ENCODE measurements around the gene DSCAM.

DSCAM gene

GRCh38 chr21:40395732-40396131, 451.2 kb downstream of the DSCAM start:
- no peaks in the 10 kb centered on the region for H4K20me1 ChIP-seq
- H3K4me1 ChIP-seq, result no peaks in the 10 kb centered on the region
- no peak overlapping the region for H3K9ac ChIP-seq
- no peaks in the 10 kb centered on the region for H3K9me3 ChIP-seq
- H3K4me2 ChIP-seq, result no peak overlapping the region
- no peaks in the 10 kb centered on the region for H3K27me3 ChIP-seq
- H3K4me3 ChIP-seq, result no peak overlapping the region
- no peak for TF ChIP-seq Cebpa-rat (IDR thresholded peaks at IDR 0.05)
- H3K27ac ChIP-seq, result no peak overlapping the region
- no peaks in the 10 kb centered on the region for H3K36me3 ChIP-seq

DNA sequence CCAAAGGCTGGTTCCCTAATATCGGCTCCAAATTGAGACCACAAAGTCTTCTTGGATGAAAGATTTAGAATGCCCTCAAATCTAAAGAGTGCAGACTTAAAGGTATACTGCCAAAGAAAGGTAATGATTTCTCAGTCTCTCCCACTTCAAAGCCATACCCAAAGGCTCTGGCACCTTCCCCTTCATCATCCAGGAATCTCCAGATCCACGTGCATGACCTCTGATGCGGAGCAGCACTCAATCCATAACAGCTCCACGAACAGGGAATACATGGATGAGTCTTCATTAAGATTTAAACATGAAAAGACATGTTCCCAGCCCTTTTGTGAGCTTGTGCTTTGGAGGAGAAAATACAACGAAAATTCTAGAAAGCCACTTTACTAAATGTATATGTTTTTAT, 453.9 kb downstream of the DSCAM start:
- no peaks in the 10 kb centered on the region for H3K27me3 ChIP-seq
- TF ChIP-seq Cebpa-rat (IDR thresholded peaks at IDR 0.05), result no peak
- H4K20me1 ChIP-seq, result no peaks in the 10 kb centered on the region
- H3K9ac ChIP-seq, result no peak overlapping the region
- H3K27ac ChIP-seq, result no peak overlapping the region
- H3K36me3 ChIP-seq, result no peaks in the 10 kb centered on the region
- no peaks in the 10 kb centered on the region for H3K9me3 ChIP-seq
- no peak overlapping the region for H3K4me2 ChIP-seq
- H3K4me3 ChIP-seq, result no peak overlapping the region
- H3K4me1 ChIP-seq, result no peaks in the 10 kb centered on the region

DNA sequence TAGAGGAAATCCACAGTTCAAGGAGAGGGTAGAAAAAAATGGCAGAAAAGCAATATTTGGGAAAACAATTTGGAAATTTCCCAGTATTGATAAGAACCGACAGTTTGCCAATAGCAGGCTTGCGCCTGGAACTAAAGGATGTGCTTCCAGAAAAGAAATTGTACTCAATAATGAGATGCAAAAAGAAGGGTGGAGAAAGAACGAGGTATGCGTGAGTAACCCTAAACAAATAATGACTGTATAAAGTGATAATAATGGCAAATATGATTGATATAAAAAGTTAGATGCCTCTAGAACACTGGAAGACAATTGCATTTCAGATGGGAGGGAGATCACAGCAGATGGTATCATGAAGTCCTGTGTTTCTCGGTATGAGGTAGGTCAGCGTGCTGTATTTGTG, 458.9 kb downstream of the DSCAM start:
- no peak overlapping the region for H3K9ac ChIP-seq
- peaks cover 3% of the 10 kb centered on the region; the same call in 1 of the 2 replicates for H3K9me3 ChIP-seq
- no peak overlapping the region for H3K4me2 ChIP-seq
- H3K4me3 ChIP-seq, result no peak overlapping the region
- H3K27me3 ChIP-seq, result no peaks in the 10 kb centered on the region
- TF ChIP-seq Cebpa-rat (IDR thresholded peaks at IDR 0.05), result no peak
- no peak overlapping the region for H3K27ac ChIP-seq
- no peaks in the 10 kb centered on the region for H4K20me1 ChIP-seq
- no peaks in the 10 kb centered on the region for H3K4me1 ChIP-seq
- H3K36me3 ChIP-seq, result no peaks in the 10 kb centered on the region

DNA sequence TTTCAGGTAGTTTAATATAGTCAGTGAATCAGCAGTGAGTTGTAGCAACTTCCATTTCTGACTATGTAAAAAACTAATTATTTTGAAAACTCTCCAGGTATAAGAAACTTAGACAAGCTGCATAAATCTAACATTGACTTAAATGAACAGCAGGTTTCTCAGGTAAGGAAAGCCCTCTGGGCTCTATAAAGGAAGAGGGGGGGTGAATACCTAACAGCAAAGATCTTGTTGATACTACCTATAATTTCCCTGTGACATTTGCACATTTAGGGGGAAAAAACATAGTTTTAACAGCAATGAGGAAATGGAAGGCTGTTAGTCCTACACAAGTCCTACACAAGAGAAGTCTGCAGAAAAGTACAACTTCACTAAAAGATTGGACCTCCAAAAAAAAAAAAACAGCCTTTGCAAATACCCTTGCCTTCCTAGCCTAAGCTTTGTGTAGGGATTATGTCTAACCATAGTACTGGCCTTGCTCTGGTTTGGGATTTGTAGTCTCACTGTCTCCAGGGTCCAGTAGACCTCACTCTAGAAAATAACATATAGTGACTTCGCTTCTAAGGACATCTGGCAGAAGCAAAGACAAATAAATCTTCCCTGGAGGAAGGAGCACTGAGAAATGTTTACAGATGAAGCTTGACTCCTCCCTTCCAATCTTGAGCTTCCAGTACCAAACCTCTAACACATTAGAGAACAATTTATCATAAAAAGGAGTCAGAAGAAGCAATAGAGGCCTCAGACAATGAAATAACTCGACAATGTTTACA, 459.8 kb downstream of the DSCAM start:
- Histone ChIP-seq H3K9ac (no peak overlapping the region), H3K4me1 (no peaks in the 10 kb centered on the region), H3K4me2 (no peak overlapping the region), H4K20me1 (no peaks in the 10 kb centered on the region), H3K27me3 (no peaks in the 10 kb centered on the region), H3K27ac (no peak overlapping the region), H3K9me3 (peaks cover 3% of the 10 kb centered on the region; the same call in 1 of the 2 replicates), H3K4me3 (no peak overlapping the region), H3K36me3 (no peaks in the 10 kb centered on the region)
- TF ChIP-seq Cebpa-rat (IDR thresholded peaks at IDR 0.05), result no peak

DNA sequence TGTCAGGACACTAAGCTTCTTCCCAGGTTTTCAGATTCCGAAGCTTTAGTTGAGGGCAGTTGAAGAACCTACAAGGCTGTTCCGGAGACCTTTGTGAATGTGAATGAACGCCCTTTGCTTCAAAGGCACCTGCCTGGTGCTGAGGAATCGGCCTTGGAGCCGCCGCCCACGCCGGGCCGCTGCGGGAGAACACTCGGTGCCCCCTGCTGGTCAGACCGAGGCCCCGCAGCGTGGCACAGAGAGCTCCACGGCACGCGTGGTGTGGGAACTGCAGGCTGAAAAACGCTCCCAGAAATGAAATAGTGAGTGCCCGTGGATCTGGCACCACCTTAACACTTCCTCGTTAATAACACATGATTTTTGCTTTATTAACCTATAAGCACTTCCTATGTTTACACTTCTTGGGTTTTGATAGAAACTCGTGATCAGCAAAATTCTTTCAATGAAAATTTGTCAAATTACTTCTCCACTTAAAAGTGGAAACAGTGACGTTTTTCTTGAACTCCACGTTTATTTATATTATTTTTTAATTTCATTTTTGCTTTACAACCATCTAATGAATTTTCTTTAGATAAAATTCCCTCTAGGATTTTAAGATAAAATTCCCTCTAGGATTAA, 460.6 kb downstream of the DSCAM start:
- Histone ChIP-seq H3K9ac (no peak overlapping the region), H3K4me2 (no peak overlapping the region), H3K36me3 (no peaks in the 10 kb centered on the region), H3K27me3 (no peaks in the 10 kb centered on the region), H3K4me1 (no peaks in the 10 kb centered on the region), H3K4me3 (no peak overlapping the region), H4K20me1 (no peaks in the 10 kb centered on the region), H3K9me3 (peaks cover 3% of the 10 kb centered on the region; the same call in 1 of the 2 replicates), H3K27ac (no peak overlapping the region)
- TF ChIP-seq Cebpa-rat (IDR thresholded peaks at IDR 0.05), result no peak

GRCh38 chr21:40385883-40386282, 461.1 kb downstream of the DSCAM start:
- TF ChIP-seq Cebpa-rat (IDR thresholded peaks at IDR 0.05), result no peak

DNA sequence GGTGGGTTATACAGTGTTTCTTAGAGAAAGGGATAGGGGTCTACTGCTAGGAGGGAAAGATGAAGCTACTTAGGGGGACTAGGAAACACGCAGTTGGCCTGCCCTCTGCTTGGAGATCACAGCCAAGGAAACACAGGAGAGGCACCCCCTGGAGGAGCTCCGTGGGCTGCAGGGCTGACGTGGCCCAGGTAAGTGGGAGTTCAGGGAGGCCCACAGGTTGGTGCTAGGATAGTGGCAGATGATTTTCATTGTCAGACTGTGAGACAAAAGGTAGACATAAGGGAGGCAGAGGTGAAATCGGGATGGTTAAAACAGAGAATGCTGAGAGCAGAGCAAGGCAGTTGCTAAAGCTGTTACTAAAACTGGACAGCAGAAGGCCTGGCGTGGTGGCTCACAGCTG, 463.0 kb downstream of the DSCAM start:
- Histone ChIP-seq H3K4me2 (no peak overlapping the region), H3K27ac (no peak overlapping the region), H3K4me3 (no peak overlapping the region), H3K9me3 (peaks cover 3% of the 10 kb centered on the region; the same call in 1 of the 2 replicates), H3K9ac (no peak overlapping the region), H4K20me1 (no peaks in the 10 kb centered on the region), H3K4me1 (no peaks in the 10 kb centered on the region), H3K27me3 (no peaks in the 10 kb centered on the region), H3K36me3 (no peaks in the 10 kb centered on the region)
- no peak for TF ChIP-seq Cebpa-rat (IDR thresholded peaks at IDR 0.05)

More at GRCh38 chr21:40385883-40386282, 461.1 kb downstream of the DSCAM start:
- no peaks in the 10 kb centered on the region for H3K4me1 ChIP-seq
- no peak overlapping the region for H3K9ac ChIP-seq
- no peaks in the 10 kb centered on the region for H3K27me3 ChIP-seq
- H3K27ac ChIP-seq, result no peak overlapping the region
- no peaks in the 10 kb centered on the region for H3K36me3 ChIP-seq
- H4K20me1 ChIP-seq, result no peaks in the 10 kb centered on the region
- no peak overlapping the region for H3K4me3 ChIP-seq
- H3K9me3 ChIP-seq, result peaks cover 3% of the 10 kb centered on the region; the same call in 1 of the 2 replicates
- no peak overlapping the region for H3K4me2 ChIP-seq

GRCh38 chr21:40381111-40381510, 465.8 kb downstream of the DSCAM start:
- H3K27me3 ChIP-seq, result no peaks in the 10 kb centered on the region
- no peak overlapping the region for H3K27ac ChIP-seq
- H3K4me2 ChIP-seq, result no peak overlapping the region
- no peaks in the 10 kb centered on the region for H3K36me3 ChIP-seq
- no peak overlapping the region for H3K9ac ChIP-seq
- no peaks in the 10 kb centered on the region for H3K4me1 ChIP-seq
- H3K9me3 ChIP-seq, result no peaks in the 10 kb centered on the region
- no peak overlapping the region for H3K4me3 ChIP-seq
- no peak for TF ChIP-seq Cebpa-rat (IDR thresholded peaks at IDR 0.05)
- H4K20me1 ChIP-seq, result no peaks in the 10 kb centered on the region

- H3K9ac ChIP-seq, result no peak overlapping the region
- no peaks in the 10 kb centered on the region for H3K27me3 ChIP-seq
- no peaks in the 10 kb centered on the region for H3K4me1 ChIP-seq
- H3K36me3 ChIP-seq, result no peaks in the 10 kb centered on the region
- no peak for TF ChIP-seq Cebpa-rat (IDR thresholded peaks at IDR 0.05)
- no peaks in the 10 kb centered on the region for H3K9me3 ChIP-seq
- no peak overlapping the region for H3K27ac ChIP-seq
- no peaks in the 10 kb centered on the region for H4K20me1 ChIP-seq
- H3K4me3 ChIP-seq, result no peak overlapping the region
- no peak overlapping the region for H3K4me2 ChIP-seq
Measured at GRCh38 chr21:40379881-40380810, 466.8 kb downstream of the DSCAM start.

Data from BLaER1 (cell line).